ENCODE measurements around the gene EIF2AK3.
"Not testable (repeated sequence)": the region's sequence is repeated elsewhere in the genome, so short reads cannot be mapped to it uniquely, and the experiment has no call there.

The EIF2AK3 gene

DNA sequence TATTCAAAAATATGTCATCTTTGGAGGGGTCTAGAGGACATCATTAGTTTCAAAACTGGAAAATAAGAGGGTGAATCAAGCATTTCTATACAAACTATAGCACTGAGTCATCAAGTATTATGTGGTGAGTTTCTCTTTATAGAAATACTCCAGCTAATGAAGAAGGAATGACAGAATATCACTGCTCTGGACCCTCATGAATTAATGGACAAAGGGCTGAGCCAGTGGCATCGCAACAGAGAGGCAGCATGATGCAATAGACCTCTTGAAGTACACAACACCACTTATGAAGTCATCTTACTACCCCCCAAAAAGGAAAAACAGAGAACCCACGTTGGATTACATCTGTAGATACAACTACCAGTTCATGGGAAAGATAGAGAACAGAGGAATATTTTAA is 27.4 kb upstream of the EIF2AK3 start:
- H3K4me3 ChIP-seq (ENCODE audit: low read length) = no peak overlapping the region
- no peak for TF ChIP-seq CTCF (conservative IDR thresholded peaks at IDR 0.05; ENCODE audit: low read length)
- peak; percentile 22 for DNase-seq (ENCODE audit: low read depth)

- no peak overlapping the region for H3K4me3 ChIP-seq (ENCODE audit: low read length)
- TF ChIP-seq CTCF (conservative IDR thresholded peaks at IDR 0.05; ENCODE audit: low read length) = no peak
- DNase-seq (ENCODE audit: low read depth) = no peak
These were observed 24.4 kb upstream of the EIF2AK3 start for GRCh38 chr2:88651646-88652045.

DNA sequence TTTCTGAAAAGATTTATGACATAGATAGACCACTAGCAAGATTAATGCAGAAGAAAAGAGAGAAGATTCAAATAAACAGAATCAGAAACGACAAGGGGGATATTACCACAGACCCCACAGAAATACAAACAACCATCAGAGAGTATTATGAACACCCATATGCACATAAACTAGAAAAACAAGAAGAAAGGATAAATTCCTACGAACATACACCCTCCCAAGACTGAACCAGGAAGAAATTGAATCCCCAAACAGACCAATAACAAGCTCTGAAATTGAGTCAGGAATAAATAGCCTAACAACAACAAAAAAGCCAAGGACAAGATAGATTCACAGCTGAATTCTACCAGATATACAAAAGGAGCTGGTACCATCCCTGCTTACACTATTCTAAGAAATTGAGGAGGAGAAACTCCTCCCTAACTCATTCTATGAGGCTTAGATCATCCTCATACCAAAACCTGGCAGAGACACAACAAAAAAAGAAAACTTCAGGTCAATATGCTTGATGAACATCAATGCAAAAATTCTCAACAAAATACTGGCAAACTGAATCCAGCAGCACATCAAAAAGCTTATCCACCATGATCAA is 18.1 kb upstream of the EIF2AK3 start:
- DNase-seq (ENCODE audit: low read depth); H3K4me3 ChIP-seq (ENCODE audit: low read length): not testable (repeated sequence)

- H3K4me3 ChIP-seq (ENCODE audit: low read length) = no peak overlapping the region
- no peak for TF ChIP-seq CTCF (conservative IDR thresholded peaks at IDR 0.05; ENCODE audit: low read length)
- DNase-seq (ENCODE audit: low read depth) = no peak
These were observed 15.0 kb upstream of the EIF2AK3 start for GRCh38 chr2:88642278-88642677.

DNA sequence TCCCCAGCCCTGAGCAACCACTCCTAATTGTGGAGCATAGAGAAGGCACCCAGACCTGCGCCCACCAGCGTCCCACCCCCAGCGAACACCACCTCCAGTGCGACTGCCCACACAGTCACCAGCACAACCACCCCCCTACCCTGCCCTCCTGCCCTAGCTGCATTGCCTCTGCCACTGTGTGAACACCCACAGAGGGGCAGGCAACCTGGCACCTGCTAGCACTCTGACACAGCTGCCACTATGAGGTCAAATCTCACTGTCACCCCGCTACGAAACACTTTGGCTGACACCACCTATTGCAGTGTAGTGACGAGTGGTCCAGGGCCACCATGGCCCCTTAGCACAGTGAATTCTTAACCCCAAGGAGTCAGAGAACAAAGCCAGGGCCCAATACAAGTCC is 14.1 kb upstream of the EIF2AK3 start:
- no peak for TF ChIP-seq CTCF (conservative IDR thresholded peaks at IDR 0.05; ENCODE audit: low read length)

GRCh38 chr2:88639865-88640264 is 12.6 kb upstream of the EIF2AK3 start:
- no peak for DNase-seq (ENCODE audit: low read depth)
- no peak overlapping the region for H3K4me3 ChIP-seq (ENCODE audit: low read length)
- no peak for TF ChIP-seq CTCF (conservative IDR thresholded peaks at IDR 0.05; ENCODE audit: low read length)

More for the DNA sequence above, 14.1 kb upstream of the EIF2AK3 start:
- DNase-seq (ENCODE audit: low read depth) = no peak
- no peak overlapping the region for H3K4me3 ChIP-seq (ENCODE audit: low read length)

GRCh38 chr2:88638743-88639142 is 11.5 kb upstream of the EIF2AK3 start:
- H3K4me3 ChIP-seq (ENCODE audit: low read length) = no peak overlapping the region
- DNase-seq (ENCODE audit: low read depth) = peak; percentile 20
- no peak for TF ChIP-seq CTCF (conservative IDR thresholded peaks at IDR 0.05; ENCODE audit: low read length)
